Hepatic stellate cell (primary cell): ENCODE measurements around the gene MACROD1.
A peak's percentile ranks its signal among the peaks of the same experiment; 100 is the strongest.

Experiments
- DNase-seq: peaks from one replicate; pipeline ENCODE4 v3.0.0; 2011; ENCODE audit warnings: low spot score

Gene MACROD1

DNA sequence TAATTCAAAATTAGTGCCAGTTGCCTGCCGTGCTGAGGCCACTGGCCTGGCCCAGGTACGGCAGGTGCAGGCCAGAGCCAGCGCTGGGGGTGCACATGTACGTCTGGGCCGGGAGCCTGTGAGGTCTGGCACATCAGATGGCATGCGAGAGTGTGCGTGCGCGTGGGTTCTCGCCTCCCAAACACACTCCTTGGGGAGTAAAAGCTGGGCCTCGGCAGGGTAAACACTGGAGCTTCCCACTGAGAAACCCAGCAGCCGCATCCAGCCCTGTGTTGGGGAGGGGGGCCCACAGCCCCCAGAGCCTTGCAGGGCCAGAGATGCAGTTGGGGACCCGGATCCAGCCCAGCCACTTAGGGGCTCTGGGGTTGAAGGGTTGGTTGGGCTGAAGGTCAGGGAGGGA, 92.4 kb downstream of the MACROD1 start:
- no peak for DNase-seq

DNA sequence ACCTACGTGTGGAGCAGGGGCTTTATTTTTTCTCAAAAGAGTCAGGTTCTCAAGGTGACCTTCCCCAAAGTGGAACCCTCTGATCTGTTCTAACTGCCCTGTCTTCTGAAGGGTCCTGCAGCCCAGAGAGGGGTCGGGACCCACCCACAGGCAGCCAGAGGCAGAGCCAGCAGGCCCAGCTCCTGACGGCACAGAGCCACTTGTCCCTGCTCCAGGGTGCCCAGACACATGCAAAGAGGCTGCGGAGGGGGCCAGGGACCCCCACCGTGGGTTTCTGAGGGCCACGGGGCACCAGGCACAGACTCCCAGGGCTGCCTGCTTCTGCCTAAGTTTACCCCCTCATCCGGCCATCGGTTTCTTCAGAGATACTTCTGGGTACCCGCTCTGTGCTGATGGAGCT, 93.0 kb downstream of the MACROD1 start:
- DNase-seq, result no peak

DNA sequence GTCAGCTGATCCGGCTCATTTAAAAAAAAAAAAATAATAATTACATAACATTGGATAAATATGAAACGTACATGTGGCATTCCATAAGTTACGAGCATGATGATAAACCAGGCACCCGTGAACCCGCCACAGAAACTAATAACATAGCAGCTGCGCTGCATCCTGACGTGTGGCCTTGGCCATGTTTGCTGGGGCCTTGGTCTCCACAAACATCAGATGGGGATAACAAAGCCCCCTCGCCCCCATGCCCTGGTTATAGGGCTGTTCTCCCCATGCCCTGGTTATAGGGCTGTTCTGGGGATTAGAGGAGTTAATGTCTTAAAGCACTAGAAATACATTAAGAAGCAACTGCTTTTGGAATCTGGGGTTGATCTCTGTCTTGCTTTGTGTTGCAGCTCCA, 93.5 kb downstream of the MACROD1 start:
- DNase-seq, result no peak

DNA sequence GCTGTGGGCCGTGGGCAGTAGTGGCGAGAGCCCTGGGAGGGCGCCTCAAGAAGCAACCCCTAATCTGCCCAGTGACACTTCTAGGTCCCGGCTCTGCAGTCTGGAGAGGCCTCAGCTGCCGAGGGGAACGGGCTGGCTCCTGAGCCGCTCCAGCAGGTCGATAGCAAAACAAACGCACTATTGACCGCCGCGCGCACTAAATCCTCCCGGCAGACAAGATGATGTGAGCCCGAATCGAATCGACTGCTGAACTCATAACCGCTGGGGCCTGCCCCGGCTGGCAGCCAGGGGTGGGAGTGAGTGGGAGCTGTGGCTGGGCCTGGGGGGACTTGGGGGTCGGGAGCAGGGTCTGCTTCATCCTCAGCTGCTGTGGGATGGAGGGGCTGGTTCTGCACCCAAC, 94.1 kb downstream of the MACROD1 start:
- no peak for DNase-seq

DNA sequence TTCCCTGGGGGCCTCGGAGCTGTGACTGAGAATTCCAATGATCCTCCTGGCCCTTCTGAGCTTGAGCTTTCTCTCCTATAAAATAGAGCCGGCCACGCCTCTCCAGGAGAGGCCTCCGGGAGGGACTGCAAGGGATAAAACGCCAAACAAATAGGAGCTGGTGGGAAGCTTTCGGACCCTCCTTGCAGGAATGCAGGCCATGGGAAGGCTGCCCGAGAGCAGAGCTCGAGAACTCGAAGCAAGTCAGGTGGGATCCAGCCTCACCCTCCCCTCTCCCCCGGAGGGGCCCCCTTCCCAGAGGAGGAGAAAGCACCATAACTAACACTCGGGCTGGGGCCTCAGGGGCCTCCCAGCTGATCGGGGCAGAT, 95.6 kb downstream of the MACROD1 start:
- no peak for DNase-seq

DNA sequence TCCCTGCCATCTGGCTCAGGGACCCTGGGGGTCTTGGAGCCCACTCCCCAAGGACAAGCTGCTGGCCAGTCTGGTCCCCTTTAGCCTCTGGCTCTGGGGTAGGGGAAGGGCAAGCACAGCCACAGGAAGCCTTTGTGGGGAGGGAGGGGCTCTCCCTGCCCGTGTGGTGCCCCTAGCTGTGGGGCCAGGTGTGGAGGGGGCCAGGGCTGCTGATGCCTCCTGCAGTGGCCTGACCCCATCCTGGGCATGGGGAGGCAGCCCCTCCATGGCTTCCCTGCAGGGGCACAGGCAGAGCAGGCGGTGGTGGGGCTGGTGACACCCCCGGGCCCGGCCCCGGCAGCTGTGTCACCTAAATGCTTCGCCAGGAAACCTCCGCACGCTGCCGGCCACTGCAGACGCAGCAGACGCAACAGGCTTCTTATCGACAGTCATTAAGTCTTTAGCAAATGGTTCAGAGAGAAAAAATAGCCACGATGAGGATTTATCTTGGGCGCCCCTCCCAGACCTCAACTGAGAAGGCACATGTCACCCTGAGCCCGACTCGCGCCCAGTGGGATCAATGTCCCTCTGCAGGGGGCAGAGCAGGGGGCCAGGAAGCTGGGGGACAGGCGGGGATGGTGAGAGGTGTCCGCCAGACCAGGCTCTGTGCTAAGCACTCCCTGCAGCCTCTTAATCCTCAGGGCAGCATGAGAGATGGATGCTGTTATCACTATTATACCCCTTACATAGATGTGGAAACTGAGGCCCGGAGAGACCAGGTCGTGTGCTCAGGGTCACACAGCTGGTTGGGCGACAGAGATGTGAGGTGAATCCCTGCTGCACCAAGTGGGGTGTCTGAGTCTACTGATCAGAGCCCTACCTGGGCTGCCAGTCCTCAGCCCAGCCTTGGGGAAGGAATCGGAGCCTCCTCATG, 96.3 kb downstream of the MACROD1 start:
- DNase-seq, result no peak

DNA sequence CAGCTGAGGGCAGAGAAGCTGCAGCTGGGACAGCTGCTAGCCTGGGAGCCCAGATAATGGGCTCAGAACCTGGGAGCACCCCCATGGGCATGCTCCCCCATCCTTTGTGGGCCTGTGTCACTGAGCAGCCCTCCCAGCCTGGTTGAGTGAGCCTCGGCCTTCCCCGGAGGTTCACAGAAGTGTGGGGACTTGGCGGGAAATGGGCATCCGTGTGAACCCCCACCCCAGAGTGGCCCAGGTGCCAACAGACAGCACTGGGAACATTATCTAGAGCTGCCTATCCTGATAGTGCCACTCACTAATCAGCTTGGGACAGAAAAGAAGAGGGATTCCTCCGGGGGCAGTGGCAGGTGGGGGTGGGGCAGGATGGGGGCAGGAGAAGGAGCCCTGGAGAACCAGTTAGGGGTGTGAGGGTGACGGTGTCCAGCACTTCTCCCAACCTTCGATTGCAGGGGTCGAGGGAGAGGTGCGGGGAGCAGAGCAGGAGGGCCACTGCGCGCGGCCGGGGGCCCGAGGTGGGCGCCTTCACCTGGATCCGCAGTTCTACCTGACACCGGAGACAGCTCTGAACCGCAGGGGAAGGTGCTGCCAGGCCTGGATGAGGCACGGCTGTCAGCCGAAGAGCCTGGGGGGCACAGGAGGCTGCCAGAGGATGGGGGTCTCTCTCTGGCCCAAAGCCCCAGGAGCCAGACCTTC, 97.1 kb downstream of the MACROD1 start:
- no peak for DNase-seq

DNA sequence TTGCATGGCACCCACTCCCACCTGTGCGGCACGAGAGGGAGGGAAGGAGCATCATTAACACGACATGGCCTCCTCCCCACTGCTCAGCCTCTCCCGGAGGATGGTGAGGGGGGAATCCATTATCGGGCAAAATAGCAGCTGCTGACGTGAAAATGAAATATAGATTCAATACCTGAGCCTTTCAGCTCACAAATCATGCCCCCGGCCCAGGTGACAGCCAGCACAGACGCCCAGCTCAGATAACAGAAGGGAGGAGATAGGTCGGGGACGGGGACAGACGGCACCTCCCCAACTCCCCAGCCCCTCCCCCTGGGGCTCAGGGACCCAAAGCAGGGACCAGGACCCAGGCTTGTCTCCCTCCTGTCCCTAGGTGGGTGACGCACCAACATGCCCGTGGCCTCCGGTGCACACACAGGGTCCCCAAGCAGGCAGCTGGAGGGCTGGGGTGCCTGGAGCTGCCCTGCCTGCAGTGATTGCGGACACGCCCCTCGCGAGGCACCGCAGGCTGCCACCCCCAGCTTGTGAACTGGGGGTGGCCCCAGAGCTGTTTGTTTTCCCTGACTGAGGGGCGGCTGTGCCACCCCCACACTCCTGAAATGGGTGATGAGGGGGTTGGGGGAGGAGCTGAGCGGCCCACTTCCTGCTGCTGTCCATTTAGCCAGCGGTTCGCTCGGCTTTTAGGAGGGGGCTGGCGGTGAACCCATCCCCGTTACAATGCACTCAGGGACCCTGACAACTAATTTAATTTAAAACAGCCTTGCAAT, 98.5 kb downstream of the MACROD1 start:
- DNase-seq, result no peak

DNA sequence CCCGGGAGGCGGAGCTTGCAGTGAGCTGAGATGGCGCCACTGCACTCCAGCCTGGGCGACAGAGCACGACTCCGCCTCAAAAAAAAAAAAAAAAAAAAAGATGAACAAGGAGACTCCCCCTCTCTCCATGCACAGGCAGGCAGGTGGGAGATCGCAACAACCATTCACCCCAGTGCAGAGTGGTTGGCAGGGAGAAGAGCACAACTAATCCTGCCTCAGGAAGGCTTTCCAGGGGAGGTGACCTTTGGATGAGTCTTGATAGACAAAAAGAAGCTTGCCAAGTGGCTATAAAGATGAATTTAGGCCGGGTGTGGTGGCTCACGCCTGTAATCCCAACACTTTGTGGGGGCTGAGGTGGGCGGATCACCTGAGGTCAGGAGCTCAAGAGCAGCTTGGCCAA, 100.2 kb downstream of the MACROD1 start:
- no peak for DNase-seq

DNA sequence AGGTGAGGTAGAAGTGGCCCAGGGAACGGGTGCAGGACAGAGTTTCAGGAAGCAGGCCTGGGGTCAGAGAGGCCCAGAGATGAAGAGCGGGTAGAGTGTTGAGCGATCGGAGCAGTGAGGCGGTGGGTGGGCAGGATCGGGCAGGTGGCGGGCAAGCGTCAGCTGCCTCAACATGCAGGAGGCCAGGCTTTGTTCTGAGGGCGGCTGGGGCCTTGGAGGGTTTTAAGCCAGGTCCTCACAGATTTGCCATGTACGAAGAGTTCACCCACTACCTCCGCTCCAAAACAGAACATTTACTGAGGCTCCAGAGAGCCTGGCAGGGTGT, 100.8 kb downstream of the MACROD1 start:
- no peak for DNase-seq

DNA sequence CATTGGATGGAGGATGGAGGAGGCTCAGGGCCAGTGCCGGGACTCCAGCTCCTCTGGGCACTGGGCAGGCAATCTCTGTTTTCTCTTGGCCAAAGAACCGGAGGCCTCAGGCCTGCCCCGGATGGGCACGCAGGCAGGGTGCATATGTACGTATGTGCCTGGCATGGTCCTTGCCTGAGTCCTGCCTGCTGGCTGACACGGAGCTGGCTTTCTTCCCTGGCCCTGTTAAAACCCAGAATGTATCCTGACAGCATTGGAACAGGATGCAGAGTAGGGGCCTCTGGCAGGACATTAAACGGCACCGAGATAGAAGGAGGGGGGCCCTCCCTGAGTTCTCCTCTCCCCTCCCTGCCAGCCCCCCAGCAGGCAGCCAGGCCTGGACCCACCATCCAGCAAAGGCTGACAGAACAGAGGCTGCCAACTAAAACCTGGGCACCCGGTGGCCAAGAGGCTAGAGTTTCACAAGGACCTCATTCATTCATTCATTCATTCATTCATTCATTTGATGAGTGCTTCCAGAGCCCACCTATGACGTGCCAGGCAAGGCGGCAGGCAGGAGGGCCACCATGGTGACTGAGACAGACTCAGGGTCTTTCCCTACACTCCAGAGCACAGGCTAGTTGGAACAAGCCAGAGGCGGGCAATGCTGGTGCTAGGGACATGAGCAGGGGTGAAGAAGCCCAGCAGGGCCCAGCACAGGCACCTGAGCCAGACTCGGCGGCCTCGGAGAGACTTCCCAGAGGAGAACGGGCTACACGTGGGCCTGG, 101.4 kb downstream of the MACROD1 start:
- no peak for DNase-seq

DNA sequence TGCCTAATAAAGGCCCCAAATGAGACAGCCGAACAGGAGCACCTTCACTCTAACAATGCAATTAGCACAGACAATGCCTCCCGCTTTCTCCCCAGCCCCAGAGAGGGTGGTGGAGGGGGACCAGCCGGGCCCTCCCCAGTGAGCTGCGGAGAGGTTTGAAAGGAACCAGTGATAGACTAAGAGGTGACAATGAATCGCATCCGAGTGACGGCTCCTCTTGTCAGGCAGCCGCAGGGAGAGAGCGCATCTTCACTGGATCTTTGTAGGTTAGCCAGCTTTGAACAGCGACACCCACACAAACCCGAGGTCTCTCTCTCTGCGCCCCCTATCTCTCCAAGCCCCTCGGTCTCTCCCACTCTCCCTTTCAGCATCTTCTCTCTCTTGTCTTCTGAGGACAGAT, 102.1 kb downstream of the MACROD1 start:
- no peak for DNase-seq

DNA sequence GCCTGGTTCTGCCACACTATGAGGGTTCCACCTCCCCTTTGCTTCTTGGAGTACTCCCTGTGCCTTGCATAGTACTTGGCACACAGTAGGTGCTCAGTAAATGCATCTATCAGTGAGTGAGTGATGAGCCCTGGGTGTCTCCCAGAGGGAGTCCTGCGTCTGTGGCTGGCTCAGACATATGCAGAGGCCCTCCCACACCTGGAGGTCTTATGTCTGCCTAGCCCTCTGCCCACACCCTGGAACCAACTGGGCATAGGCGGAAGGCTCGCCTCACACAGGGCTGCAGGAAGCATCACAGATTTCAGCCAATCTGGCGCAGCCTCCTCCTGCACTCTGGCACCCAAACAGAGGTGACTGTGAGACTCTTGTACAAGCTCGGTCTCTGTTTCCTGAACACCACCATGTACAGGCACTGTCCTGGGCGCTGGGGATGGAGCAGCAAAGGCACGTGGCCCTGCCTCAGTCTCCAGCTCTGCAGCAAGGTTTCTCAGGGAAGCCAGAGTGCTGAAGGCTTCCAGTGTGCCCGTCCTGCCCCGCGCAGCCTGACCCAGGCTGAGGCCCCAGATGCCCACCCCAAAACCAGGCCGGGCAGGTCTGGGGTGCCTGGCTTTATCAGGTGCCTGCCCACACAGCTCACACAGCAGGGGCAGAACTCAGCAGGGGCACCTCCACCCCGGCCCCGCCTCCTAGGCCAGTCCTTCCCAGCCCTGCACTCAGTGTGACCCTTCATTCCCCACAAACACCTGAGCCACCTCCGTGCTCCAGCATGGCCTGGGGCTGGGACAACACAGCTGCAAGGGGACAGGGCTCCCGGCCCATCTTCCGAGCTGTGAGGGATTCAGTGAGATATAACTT, 103.5 kb downstream of the MACROD1 start:
- no peak for DNase-seq

DNA sequence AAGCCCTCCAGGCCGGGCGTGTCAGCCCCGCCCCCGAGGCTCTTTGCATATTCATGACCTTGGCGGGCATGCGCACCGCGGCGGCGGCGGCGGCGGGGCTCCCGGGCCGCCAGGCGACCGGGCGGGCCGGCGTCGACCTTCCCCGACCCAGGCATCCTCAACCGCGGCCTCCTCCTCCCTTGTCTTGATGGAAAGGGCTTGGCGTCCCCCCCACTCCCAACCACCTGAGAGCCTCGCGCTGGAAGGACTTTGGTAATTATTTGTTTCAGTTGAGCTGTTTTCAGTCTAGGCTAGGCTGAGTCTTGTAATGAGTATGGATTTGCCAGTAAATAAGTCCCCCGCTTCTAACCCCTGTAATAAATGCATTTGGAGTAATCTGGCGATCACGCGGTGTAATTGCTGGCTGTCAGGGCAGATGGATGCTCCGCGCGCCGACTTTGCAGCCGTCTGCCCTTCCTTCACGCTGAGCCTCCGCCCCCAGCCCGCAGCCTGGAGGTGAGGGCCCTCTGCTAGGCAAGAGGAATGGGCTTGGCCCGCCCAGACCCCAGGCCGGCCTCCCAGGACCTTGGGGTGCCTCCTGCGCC, 105.0 kb downstream of the MACROD1 start:
- DNase-seq, result peak; percentile 80

DNA sequence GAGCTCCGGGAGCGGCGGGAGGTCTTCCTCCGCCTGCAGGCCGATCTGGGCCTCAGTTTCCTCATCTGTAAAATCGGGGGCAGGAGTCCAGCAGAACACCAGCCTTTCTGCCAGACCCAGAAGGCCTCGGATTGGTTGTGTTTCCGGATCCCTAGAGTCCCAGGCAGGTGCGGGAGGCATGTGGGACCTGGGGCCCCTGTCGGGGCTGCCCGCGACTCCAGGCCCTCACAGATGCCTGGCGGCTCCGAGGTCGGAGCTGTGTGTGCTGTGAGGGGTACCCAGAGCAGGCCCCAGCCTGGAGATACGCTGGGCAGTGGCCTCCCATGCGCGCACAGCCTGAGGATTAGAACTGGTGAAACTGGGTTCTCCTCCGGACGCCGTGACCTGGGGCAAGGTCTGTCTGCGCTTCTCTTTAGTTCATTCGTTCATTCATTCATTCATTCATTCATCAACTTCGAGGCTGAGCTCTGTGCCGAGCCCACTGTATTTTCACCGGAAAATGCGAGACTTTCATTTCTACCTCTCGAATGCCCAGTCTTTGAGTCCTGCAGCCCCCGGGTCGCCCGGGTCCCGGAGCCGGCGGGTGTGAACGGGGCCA, 105.6 kb downstream of the MACROD1 start:
- no peak for DNase-seq

DNA sequence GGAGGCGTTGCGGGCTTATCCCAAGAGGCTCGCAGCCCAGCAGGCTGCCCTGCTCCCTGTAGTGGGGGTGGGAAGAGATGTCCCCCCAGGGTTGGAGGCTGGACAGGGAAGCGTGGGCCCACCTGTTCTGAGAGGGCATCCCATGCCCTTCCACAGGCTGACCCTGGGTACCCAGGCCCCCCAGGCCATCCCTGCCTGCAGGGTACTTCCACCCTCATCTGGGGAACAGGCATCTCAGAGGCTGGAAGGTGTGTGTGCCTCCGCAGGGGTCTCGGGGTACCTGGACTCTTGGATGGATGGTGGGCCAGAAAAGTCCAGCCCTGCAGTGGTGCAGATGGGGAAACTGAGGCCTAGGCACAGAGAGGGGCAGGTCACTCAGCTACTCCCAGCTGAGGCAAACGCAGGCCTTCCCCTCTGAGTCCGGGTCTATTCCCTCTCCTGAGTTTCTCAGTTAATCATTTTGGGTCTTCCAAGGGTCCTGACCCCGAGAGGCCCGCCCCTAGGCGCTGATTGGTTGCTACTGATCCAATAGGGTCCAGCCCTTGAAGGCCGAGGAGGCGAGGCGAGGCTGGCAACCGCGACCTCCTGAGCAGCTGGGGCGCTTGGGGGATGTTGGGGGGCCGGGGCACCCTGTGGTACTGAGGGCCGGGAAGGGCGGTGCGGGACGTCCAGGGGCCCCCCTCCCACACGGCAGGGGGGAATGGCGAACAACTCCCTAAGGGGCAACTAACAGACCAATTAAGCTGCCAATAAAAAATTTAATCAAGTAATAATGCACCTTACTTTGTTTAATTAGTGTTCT, 106.4 kb downstream of the MACROD1 start:
- no peak for DNase-seq

DNA sequence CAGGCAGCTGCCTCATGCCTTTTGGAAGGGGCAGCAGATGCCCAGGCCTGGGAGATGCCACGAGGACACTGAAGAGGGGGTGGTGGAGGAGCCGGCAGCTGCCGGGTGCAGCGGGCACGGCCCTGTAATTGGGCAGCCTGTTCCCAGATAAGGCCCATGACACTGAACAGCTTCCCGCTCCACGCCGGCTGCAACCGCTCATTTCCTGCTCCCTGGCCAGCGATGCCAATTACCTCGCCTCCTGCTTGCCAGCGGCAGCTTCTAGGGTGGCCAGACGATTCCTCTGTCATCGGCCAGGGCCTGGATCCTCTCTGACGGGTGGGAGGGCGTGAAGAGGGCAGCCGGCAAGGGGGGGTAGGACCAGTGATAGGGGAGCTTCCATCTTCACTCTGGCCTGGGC, 107.4 kb downstream of the MACROD1 start:
- no peak for DNase-seq

DNA sequence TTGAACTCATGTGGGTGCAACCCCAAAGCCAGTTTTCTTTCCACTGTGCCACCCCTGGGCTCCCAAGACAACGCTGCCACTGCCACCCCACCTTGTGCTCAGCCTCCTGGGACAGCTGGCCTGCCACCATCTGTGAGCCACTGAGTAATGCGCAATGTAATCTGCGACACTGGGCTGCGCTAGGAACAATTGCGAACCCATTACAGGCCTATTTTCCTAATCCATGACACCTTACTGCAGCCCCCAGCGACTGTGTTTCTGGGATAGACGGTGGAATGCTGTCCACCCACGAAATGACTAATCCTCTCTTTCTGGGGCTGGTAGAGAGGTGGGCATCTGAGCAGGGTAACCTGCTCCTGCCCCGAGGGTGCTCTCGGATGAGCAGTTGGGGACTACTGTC, 108.0 kb downstream of the MACROD1 start:
- DNase-seq, result no peak

DNA sequence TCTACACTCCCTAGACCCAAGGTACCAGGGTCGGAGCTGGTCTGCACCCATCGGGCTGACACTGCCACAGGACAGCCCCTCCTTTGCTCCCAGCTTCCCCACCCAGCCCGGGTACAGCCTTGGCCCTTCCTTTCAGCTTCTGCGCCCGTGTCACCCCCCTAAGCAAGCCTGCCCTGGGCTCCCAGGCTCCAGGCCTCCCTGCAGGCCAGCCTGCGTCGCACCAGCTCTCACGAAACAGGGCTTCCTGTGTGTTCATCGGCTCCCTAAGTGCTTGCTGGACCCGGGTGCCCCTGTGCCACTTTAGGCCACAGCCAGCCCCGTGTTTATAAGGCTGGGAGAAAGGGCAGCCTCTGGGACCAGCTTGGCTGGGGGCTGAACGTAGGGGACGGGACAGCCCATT, 109.1 kb downstream of the MACROD1 start:
- DNase-seq, result no peak
